Hepatocyte (in vitro differentiated cells): Measurements from ENCODE around the gene HRCT1.
A peak's percentile ranks its signal among the peaks of the same experiment; 100 is the strongest.

Experiments used
- EZH2phosphoT487 ChIP-seq: fragments of 200-600 bp; sonication (generic); IDR thresholded peaks from one replicate; pipeline ENCODE4 v1.6.1; 2018; ENCODE audit warnings: antibody characterized with exemption, mild to moderate bottlenecking, low read depth, moderate library complexity; ENCODE audit not compliant: unreplicated experiment, severe bottlenecking
- TF ChIP-seq, protein P1 (sequence below): fragments of 200-600 bp; sonication (generic); IDR thresholded peaks from 2 replicates; pipeline ENCODE4 v1.5.1; 2016; ENCODE audit warnings: antibody characterized with exemption, mild to moderate bottlenecking; ENCODE audit not compliant: poor library complexity

DNA sequence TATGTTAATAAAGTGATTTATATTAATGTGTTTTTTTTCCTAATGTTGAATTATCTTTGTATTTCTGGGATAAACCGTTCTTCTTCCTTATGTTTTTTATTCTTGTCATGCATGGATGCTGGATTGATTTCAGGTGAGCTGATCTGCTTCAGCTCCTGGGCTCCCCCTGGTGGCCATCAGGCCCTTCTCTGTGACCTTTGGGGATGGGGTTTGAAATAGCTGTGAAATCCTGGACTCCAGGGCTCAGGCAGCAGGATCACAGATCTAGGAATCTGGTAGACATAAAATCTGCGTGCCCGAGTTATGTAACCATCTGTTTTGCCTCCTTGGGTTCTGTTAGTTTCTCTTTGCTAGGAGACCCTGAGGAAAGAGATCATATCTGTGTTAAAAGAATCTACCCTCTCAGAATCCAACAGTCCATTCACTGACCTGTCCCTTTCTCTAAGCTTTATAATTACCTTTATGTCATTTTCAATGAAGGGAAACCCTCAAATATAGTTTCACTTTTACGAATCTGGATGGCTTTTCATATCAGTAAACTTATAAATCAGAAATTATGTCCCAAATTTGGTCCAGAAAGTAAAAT is 23.6 kb upstream of the HRCT1 start:
- TF ChIP-seq, protein P1, sequence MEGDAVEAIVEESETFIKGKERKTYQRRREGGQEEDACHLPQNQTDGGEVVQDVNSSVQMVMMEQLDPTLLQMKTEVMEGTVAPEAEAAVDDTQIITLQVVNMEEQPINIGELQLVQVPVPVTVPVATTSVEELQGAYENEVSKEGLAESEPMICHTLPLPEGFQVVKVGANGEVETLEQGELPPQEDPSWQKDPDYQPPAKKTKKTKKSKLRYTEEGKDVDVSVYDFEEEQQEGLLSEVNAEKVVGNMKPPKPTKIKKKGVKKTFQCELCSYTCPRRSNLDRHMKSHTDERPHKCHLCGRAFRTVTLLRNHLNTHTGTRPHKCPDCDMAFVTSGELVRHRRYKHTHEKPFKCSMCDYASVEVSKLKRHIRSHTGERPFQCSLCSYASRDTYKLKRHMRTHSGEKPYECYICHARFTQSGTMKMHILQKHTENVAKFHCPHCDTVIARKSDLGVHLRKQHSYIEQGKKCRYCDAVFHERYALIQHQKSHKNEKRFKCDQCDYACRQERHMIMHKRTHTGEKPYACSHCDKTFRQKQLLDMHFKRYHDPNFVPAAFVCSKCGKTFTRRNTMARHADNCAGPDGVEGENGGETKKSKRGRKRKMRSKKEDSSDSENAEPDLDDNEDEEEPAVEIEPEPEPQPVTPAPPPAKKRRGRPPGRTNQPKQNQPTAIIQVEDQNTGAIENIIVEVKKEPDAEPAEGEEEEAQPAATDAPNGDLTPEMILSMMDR: peak; percentile 94
- TF ChIP-seq EZH2phosphoT487: no peak
